Neural cell (in vitro differentiated cells): ENCODE measurements around the gene STUM. TPM values are rescaled to one million over a fixed set of nuclear protein-coding genes. Genes with fewer than 3 reads are reported as not detected.

ENCODE experiments used
- H2AFZ ChIP-seq: fragments of 200-600, 300-800 bp; sonication (generic), shearing (Covaris generic); 2 replicates; pipeline ENCODE4 v1.6.0; 2014; ENCODE audit warnings: low read depth, mild to moderate bottlenecking, antibody characterized with exemption, low read length, moderate library complexity
- H3F3A ChIP-seq: fragments of 200-600 bp; shearing (Covaris generic); 2 replicates; pipeline ENCODE4 v1.6.1; 2016; ENCODE audit warnings: mild to moderate bottlenecking, moderate library complexity, mixed read lengths, antibody characterized with exemption, low read length; ENCODE audit not compliant: insufficient read depth, poor library complexity, severe bottlenecking
- H3K27ac ChIP-seq: fragments of 200-600, 300-800 bp; sonication (generic), shearing (Covaris generic); 2 replicates; pipeline ENCODE4 v1.5.1; 2014; ENCODE audit warnings: mild to moderate bottlenecking, low read length, moderate library complexity
- H3K27me3 ChIP-seq: fragments of 300-800, 200-600 bp; sonication (generic), shearing (Covaris generic); 2 replicates; pipeline ENCODE4 v1.6.0; 2014; ENCODE audit warnings: mild to moderate bottlenecking, low read depth, low read length, moderate library complexity; ENCODE audit not compliant: insufficient read depth
- H3K36me3 ChIP-seq: fragments of 300-800, 200-600 bp; sonication (generic), shearing (Covaris generic); 2 replicates; pipeline ENCODE4 v1.5.1; 2014; ENCODE audit warnings: mild to moderate bottlenecking, antibody characterized with exemption, low read length, moderate library complexity; ENCODE audit not compliant: insufficient read depth
- H3K4me2 ChIP-seq: fragments of 300-800, 200-600 bp; sonication (generic), shearing (Covaris generic); 2 replicates; pipeline ENCODE4 v1.6.0; 2014; ENCODE audit warnings: mild to moderate bottlenecking, low read length
- H3K4me3 ChIP-seq: fragments of 300-800, 200-600 bp; sonication (generic), shearing (Covaris generic); 2 replicates; pipeline ENCODE4 v1.5.1; 2014; ENCODE audit warnings: mild to moderate bottlenecking, low read length, moderate library complexity
- H3K79me2 ChIP-seq: fragments of 200-600 bp; shearing (Covaris generic); replicated peaks from 2 replicates; pipeline ENCODE4 v1.6.0; 2014; ENCODE audit warnings: mild to moderate bottlenecking, low read length, moderate library complexity; ENCODE audit not compliant: insufficient read depth
- H3K9ac ChIP-seq: fragments of 300-800, 200-600 bp; sonication (generic), shearing (Covaris generic); 2 replicates; pipeline ENCODE4 v1.6.1; 2016; ENCODE audit warnings: mild to moderate bottlenecking, low read length, mixed read lengths
- H3K9me2 ChIP-seq: fragments of 200-600 bp; shearing (Covaris generic); 2 replicates; pipeline ENCODE4 v1.6.1; 2016; ENCODE audit warnings: mild to moderate bottlenecking, low read length, mixed read lengths; ENCODE audit not compliant: insufficient read depth
- H3K9me3 ChIP-seq: fragments of 200-600, 300-800 bp; sonication (generic), shearing (Covaris generic); 2 replicates; pipeline ENCODE4 v1.6.1; 2016; ENCODE audit warnings: mild to moderate bottlenecking, mixed run types, low read length, moderate library complexity, mixed read lengths
- H4K20me1 ChIP-seq: fragments of 200-600 bp; shearing (Covaris generic); 2 replicates; pipeline ENCODE4 v1.6.1; 2016; ENCODE audit warnings: mild to moderate bottlenecking, mixed run types; ENCODE audit not compliant: insufficient read depth
- CTCF ChIP-seq: fragments of 450-650 bp; IDR thresholded peaks from 2 replicates; pipeline ENCODE4 v1.5.1; 2014; ENCODE audit warnings: antibody characterized with exemption, mild to moderate bottlenecking, moderate library complexity; ENCODE audit not compliant: poor library complexity, severe bottlenecking
- EP300 ChIP-seq: fragments of 450-650 bp; conservative IDR thresholded peaks from 2 replicates; pipeline ENCODE4 v1.6.1; 2014; ENCODE audit warnings: antibody characterized with exemption, mild to moderate bottlenecking, moderate library complexity; ENCODE audit not compliant: poor library complexity, severe bottlenecking
- EZH2 ChIP-seq: fragments of 200-600, 300-800 bp; shearing (Covaris generic), sonication (generic); IDR thresholded peaks from 2 replicates; pipeline ENCODE4 v1.6.1; 2014; ENCODE audit warnings: antibody characterized with exemption, low read length, borderline replicate concordance, mild to moderate bottlenecking; ENCODE audit not compliant: insufficient read depth, poor library complexity, severe bottlenecking
- MXI1 ChIP-seq: fragments of 450-650 bp; conservative IDR thresholded peaks from 2 replicates; pipeline ENCODE4 v1.6.1; 2014; ENCODE audit warnings: antibody characterized with exemption, mild to moderate bottlenecking; ENCODE audit not compliant: poor library complexity, severe bottlenecking
- POLR2AphosphoS5 ChIP-seq: IDR thresholded peaks from 2 replicates; pipeline ENCODE4 v1.6.1; 2012
- RAD21 ChIP-seq: fragments of 450-650 bp; conservative IDR thresholded peaks from 2 replicates; pipeline ENCODE4 v1.6.1; 2014; ENCODE audit warnings: antibody characterized with exemption, mild to moderate bottlenecking, moderate library complexity
- SMC3 ChIP-seq: fragments of 450-650 bp; conservative IDR thresholded peaks from 2 replicates; pipeline ENCODE4 v1.6.1; 2014; ENCODE audit warnings: antibody characterized with exemption, mild to moderate bottlenecking, moderate library complexity; ENCODE audit not compliant: poor library complexity
- TAF1 ChIP-seq: IDR thresholded peaks from 2 replicates; pipeline ENCODE4 v1.6.1; 2012; ENCODE audit warnings: low read depth
- polyA plus RNA-seq: library from polyadenylated mRNA; depleted of rRNA; stranded (reverse); fragments of >200 nt; gene quantifications from 2 replicates; pipeline ENCODE4 v1.2.3, GENCODE V29; 2014
- TF ChIP-seq, protein P1 (sequence below): IDR thresholded peaks from 2 replicates; pipeline ENCODE4 v1.6.1; 2012; ENCODE audit warnings: borderline replicate concordance

STUM gene
- polyA plus RNA-seq, 1 donor from 2014 or later: 0.52 TPM

GRCh38 chr1:226629210-226629895, 80.8 kb downstream of the STUM start:
- no peak overlapping the region for H3K4me3 ChIP-seq
- H3K9me2 ChIP-seq: no peaks in the 10 kb centered on the region
- H3F3A ChIP-seq: no peaks in the 10 kb centered on the region
- H3K27me3 ChIP-seq: no peaks in the 10 kb centered on the region
- no peaks in the 10 kb centered on the region for H3K36me3 ChIP-seq
- TF ChIP-seq RAD21 (no peak), TAF1 (no peak), CTCF (no peak), EP300 (no peak), POLR2AphosphoS5 (no peak), EZH2 (no peak), SMC3 (no peak), MXI1 (no peak)
- TF ChIP-seq, protein P1, sequence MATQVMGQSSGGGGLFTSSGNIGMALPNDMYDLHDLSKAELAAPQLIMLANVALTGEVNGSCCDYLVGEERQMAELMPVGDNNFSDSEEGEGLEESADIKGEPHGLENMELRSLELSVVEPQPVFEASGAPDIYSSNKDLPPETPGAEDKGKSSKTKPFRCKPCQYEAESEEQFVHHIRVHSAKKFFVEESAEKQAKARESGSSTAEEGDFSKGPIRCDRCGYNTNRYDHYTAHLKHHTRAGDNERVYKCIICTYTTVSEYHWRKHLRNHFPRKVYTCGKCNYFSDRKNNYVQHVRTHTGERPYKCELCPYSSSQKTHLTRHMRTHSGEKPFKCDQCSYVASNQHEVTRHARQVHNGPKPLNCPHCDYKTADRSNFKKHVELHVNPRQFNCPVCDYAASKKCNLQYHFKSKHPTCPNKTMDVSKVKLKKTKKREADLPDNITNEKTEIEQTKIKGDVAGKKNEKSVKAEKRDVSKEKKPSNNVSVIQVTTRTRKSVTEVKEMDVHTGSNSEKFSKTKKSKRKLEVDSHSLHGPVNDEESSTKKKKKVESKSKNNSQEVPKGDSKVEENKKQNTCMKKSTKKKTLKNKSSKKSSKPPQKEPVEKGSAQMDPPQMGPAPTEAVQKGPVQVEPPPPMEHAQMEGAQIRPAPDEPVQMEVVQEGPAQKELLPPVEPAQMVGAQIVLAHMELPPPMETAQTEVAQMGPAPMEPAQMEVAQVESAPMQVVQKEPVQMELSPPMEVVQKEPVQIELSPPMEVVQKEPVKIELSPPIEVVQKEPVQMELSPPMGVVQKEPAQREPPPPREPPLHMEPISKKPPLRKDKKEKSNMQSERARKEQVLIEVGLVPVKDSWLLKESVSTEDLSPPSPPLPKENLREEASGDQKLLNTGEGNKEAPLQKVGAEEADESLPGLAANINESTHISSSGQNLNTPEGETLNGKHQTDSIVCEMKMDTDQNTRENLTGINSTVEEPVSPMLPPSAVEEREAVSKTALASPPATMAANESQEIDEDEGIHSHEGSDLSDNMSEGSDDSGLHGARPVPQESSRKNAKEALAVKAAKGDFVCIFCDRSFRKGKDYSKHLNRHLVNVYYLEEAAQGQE: no peak
- no peak overlapping the region for H3K4me2 ChIP-seq
- H3K9ac ChIP-seq: no peak overlapping the region
- H3K27ac ChIP-seq: no peak overlapping the region
- no peaks in the 10 kb centered on the region for H3K79me2 ChIP-seq
- H2AFZ ChIP-seq: no peak overlapping the region
- H4K20me1 ChIP-seq: no peaks in the 10 kb centered on the region
- no peaks in the 10 kb centered on the region for H3K9me3 ChIP-seq

GRCh38 chr1:226629896-226630550, 81.5 kb downstream of the STUM start:
- no peak overlapping the region for H3K4me2 ChIP-seq
- H3F3A ChIP-seq: no peaks in the 10 kb centered on the region
- no peak overlapping the region for H3K27ac ChIP-seq
- no peak for TF ChIP-seq TAF1
- H3K36me3 ChIP-seq: no peaks in the 10 kb centered on the region
- H3K9me2 ChIP-seq: no peaks in the 10 kb centered on the region
- no peaks in the 10 kb centered on the region for H3K9me3 ChIP-seq
- no peaks in the 10 kb centered on the region for H4K20me1 ChIP-seq
- no peak overlapping the region for H3K9ac ChIP-seq
- H2AFZ ChIP-seq: no peak overlapping the region
- H3K27me3 ChIP-seq: no peaks in the 10 kb centered on the region
- H3K79me2 ChIP-seq: no peaks in the 10 kb centered on the region
- H3K4me3 ChIP-seq: no peak overlapping the region
